NT2/D1 (cell line): ENCODE results near the gene BLM.

Experiments used
- SUZ12 ChIP-seq: IDR thresholded peaks from 2 replicates; pipeline ENCODE4 v1.6.1; 2011; ENCODE audit not compliant: insufficient read length, insufficient read depth; ENCODE audit errors: extremely low read depth
- YY1 ChIP-seq: IDR thresholded peaks from 2 replicates; pipeline ENCODE4 v1.6.1; 2011; ENCODE audit not compliant: insufficient read length, insufficient read depth
- ZNF274 ChIP-seq: IDR thresholded peaks from 2 replicates; pipeline ENCODE4 v1.6.1; 2011; ENCODE audit warnings: mild to moderate bottlenecking, low read depth, low read length

DNA sequence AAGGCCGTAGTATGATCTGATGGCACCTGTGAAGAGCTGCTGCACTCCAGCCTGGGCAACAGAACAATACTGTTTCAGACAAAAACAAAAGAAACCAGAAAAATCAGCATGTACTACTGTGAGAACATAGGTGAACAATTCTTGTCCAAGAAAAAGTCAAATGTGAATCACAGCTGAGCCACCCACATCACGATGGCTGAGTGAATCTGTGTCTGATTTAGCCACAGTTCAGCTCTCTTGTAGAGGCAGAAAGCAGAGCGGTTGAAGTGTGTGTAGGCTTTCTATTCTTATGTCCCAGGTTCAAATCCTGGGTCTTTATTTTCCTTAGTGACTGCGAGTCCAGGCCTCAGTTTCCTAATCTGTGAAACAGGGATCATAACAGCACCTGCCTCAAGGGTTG lies 146.8 kb downstream of the BLM start:
- TF ChIP-seq ZNF274 (no peak), YY1 (no peak), SUZ12 (no peak)
